Naive B cell (primary cell): ENCODE measurements around the gene ZNF280A. TPM values are rescaled to one million over a fixed set of nuclear protein-coding genes. Genes with fewer than 3 reads are reported as not detected.
"Not testable (repeated sequence)": the region's sequence is repeated elsewhere in the genome, so short reads cannot be mapped to it uniquely, and the experiment has no call there.

ENCODE experiments used
- ATAC-seq, 2 donors: fragments of 150-1000 bp; cut with Tn5 transposase; 2 replicates each; pipeline ENCODE4 v1.10.0; 2021; ENCODE audit warnings: low read depth in 2 of 2, mild to moderate bottlenecking in 2 of 2, moderate library complexity in 2 of 2
- DNase-seq: peaks from one replicate; pipeline ENCODE4 v3.0.0; 2022
- H3K27ac Mint-ChIP-seq, 6 donors: one replicate each; pipeline ENCODE4 v1.8.0; 2020 to 2022; ENCODE audit warnings: mild to moderate bottlenecking in 6 of 6, mixed read lengths in 6 of 6, moderate library complexity in 5 of 6, inconsistent platforms in 2 of 6
- H3K27me3 Mint-ChIP-seq, 3 donors: one replicate each; pipeline ENCODE4 v1.8.0; 2021 to 2022; ENCODE audit warnings: mixed read lengths in 3 of 3, mild to moderate bottlenecking in 1 of 3
- H3K36me3 Mint-ChIP-seq, 2 donors: one replicate each; pipeline ENCODE4 v1.8.0; 2020 to 2022; ENCODE audit warnings: mixed read lengths in 2 of 2, inconsistent platforms in 1 of 2, mild to moderate bottlenecking in 1 of 2
- H3K4me1 Mint-ChIP-seq, 3 donors: one replicate each; pipeline ENCODE4 v1.8.0; 2020 to 2022; ENCODE audit warnings: mixed read lengths in 3 of 3, inconsistent platforms in 1 of 3, mild to moderate bottlenecking in 1 of 3, moderate library complexity in 1 of 3
- H3K4me3 Mint-ChIP-seq, 8 donors: one replicate each; pipeline ENCODE4 v1.8.0; 2020 to 2022; ENCODE audit warnings: mild to moderate bottlenecking in 8 of 8, mixed read lengths in 8 of 8, moderate library complexity in 8 of 8, inconsistent platforms in 2 of 8
- H3K9me3 Mint-ChIP-seq, 7 donors: one replicate each; pipeline ENCODE4 v1.8.0; 2020 to 2022; ENCODE audit warnings: mixed read lengths in 7 of 7, mild to moderate bottlenecking in 5 of 7, inconsistent platforms in 2 of 7, moderate library complexity in 1 of 7
- polyA plus RNA-seq, 6 donors: library from polyadenylated mRNA; unstranded; fragments of 300-500 nt; fragmentation: Illumina TruSeq; gene quantifications; one replicate each; pipeline ENCODE4 v1.2.3, GENCODE V29; 2021; ENCODE audit warnings: low read depth in 6 of 6

ZNF280A gene
- polyA plus RNA-seq, 6 donors from 2014 or later = not detected

DNA sequence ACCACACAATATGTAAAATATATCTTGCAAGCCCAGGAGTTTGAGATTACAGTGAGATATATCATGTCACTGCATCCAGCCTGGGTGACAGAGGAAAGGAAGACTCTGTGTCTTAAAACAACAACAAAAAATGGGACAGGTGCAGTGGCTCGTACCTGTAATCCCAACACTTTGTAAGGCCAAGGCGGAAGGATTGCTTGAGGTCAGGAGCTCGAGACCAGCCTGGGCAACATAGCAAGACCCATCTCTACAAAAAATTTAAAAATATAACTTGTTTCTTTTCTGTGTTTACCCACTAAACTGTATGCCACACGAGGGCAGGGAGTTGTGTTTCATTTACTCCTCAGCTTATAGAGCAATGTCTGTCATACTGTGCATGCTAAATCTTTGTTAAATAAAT is 3.1 kb downstream of the ZNF280A start:
- no peaks in the 10 kb centered on the region for H3K36me3 Mint-ChIP-seq
- peaks cover 19 to 31% (median 28%) of the 10 kb centered on the region in 3 donors for H3K27me3 Mint-ChIP-seq
- no peak overlapping the region for H3K27ac Mint-ChIP-seq
- peaks cover 0 to 3% (median 0%) of the 10 kb centered on the region in 7 donors for H3K9me3 Mint-ChIP-seq
- DNase-seq (no peak), ATAC-seq (no peak)
- peaks cover 0 to 6% (median 0%) of the 10 kb centered on the region in 3 donors for H3K4me1 Mint-ChIP-seq
- no peak overlapping the region for H3K4me3 Mint-ChIP-seq

DNA sequence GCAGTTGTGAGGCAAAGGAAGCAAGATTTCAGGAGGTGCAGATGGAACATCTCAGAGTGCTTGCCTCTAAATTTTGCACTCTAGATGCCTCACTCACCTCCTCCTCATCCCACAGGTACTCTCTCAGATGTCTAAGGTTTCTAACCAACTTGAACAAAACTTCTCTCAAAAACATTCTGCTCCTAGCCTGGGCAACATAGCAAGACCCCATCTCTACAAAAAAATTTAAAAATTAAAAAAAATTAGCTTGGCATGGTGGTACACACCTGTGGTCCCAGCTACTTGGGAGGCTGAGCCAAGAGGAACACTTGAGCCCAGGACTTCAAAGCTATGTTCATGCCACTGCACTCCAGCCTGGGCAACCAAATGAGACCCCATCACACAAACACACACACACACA is 4.2 kb downstream of the ZNF280A start:
- DNase-seq (no peak), ATAC-seq (no peak)
- no peak overlapping the region for H3K4me3 Mint-ChIP-seq
- no peaks in the 10 kb centered on the region for H3K36me3 Mint-ChIP-seq
- H3K9me3 Mint-ChIP-seq = peaks cover 0 to 10% (median 2%) of the 10 kb centered on the region in 7 donors
- peaks cover 0 to 6% (median 0%) of the 10 kb centered on the region in 3 donors for H3K4me1 Mint-ChIP-seq
- no peak overlapping the region for H3K27ac Mint-ChIP-seq
- H3K27me3 Mint-ChIP-seq = peaks cover 19 to 36% (median 28%) of the 10 kb centered on the region in 3 donors

DNA sequence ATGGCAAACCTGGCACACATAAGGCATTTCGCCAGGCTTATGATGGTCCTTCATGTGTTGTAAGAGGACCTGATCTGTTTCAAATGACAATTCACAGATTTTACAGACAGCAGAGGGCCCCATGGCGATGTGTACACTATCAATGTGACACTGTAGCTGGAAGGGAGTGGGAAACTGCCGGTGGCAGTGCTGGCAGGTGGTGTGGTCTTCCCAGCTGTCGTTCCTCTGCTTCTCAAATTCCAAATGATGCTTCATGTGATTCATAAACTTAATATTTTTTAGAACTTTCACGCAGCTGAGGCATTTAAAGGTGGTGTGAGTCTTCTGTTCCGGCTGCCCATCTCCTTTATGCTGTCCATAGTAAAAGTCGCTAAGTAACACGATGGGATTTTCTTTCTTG is 5.6 kb downstream of the ZNF280A start:
- ATAC-seq = not testable (repeated sequence)
- peaks cover 0 to 15% (median 6%) of the 10 kb centered on the region in 7 donors for H3K9me3 Mint-ChIP-seq

DNA sequence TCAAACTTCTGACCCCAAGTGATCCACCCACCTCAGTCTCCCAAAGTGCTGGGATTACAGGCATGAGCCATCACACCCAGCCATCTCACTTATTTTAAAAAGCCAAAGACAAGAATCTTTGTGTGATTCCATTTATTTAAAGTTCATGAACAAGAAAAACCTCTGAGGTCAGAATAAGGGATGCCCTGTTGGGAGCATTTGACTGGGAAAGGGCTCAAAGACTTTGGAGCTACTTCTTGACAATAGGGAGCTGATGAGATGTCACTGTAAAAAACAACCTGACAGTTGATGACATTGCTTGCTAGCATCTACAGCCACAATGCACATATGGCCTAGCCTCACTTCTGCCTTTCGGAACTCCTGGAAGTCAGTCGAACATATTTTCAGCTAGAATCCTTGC is 6.5 kb downstream of the ZNF280A start:
- peaks cover 0 to 9% of the 10 kb centered on the region in 2 donors for H3K36me3 Mint-ChIP-seq

More for the DNA sequence above, 5.6 kb downstream of the ZNF280A start:
- H3K4me1 Mint-ChIP-seq, H3K4me3 Mint-ChIP-seq, H3K27ac Mint-ChIP-seq, DNase-seq, H3K36me3 Mint-ChIP-seq: not testable (repeated sequence)
- peaks cover 19 to 36% (median 28%) of the 10 kb centered on the region in 3 donors for H3K27me3 Mint-ChIP-seq

DNA sequence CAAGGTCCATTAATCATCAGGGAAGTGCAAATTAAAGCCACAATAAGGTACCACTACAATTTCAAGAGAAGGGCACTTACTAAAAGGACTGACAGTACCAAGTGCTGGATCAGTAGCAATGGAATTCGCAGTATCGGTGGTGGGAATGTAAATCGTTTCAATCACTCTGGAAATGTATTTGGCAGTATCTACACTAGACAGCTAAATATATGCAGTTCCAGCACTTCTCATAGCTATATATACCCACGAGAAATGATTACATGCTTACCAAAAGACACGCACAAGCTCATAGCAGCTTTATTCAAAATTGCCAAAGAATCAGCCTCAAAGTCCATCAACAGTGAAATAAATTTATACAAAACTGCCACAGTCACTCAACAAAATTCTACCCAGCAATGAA is 7.1 kb downstream of the ZNF280A start:
- peaks cover 19 to 36% (median 28%) of the 10 kb centered on the region in 3 donors for H3K27me3 Mint-ChIP-seq

More for the DNA sequence above, 6.5 kb downstream of the ZNF280A start:
- no peak overlapping the region for H3K4me3 Mint-ChIP-seq
- peaks cover 3 to 10% (median 3%) of the 10 kb centered on the region in 3 donors for H3K4me1 Mint-ChIP-seq
- no peak for ATAC-seq
- peaks cover 19 to 36% (median 28%) of the 10 kb centered on the region in 3 donors for H3K27me3 Mint-ChIP-seq
- peak overlapping the region in 1 of 6 donors; percentile 22 for H3K27ac Mint-ChIP-seq
- peaks cover 0 to 23% (median 7%) of the 10 kb centered on the region in 7 donors for H3K9me3 Mint-ChIP-seq
- DNase-seq = no peak

DNA sequence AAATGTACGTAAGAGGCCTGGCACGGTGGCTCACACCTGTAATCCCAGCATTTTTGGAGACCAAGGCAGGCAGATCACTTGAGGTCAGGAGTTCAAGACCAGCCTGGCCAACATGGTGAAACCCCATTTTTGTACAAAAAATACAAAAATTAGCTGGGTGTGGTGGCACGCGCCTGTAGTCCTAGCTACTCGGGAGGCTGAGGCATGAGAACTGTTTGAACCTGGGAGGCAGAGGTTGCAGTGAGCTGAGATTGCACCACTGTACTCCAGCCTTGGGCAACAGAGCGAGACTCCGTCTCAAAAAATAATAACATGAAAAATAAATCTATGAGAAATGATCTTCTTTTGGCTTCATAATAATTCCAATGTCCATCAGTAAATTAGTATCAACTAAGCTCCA is 9.2 kb downstream of the ZNF280A start:
- ATAC-seq = not testable (repeated sequence)

More for the DNA sequence above, 7.1 kb downstream of the ZNF280A start:
- H3K27ac Mint-ChIP-seq = no peak overlapping the region
- DNase-seq (no peak), ATAC-seq (no peak)
- H3K4me1 Mint-ChIP-seq = peaks cover 4 to 15% (median 5%) of the 10 kb centered on the region in 3 donors
- peaks cover 0 to 9% of the 10 kb centered on the region in 2 donors for H3K36me3 Mint-ChIP-seq
- H3K9me3 Mint-ChIP-seq = peaks cover 0 to 23% (median 7%) of the 10 kb centered on the region in 7 donors
- no peak overlapping the region for H3K4me3 Mint-ChIP-seq

DNA sequence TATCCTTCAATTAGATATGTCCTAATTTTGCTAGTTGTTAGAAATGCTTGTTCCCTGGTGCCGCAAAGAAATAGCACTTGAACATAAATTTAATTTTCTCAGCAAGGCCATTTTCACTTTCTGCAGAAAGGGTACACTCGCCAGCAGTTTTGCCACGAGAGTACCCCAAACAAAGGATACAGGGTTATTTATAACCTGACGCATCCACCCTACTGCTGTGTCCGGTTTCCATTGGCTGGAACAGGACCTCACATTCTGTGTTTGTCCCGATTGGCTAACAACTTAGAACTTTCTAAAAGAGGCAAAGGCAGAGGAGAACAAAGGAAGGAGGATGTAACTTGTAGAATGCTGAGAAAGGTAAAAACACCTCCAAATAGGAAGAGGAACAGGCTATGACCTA is 10.2 kb downstream of the ZNF280A start:
- peaks cover 5 to 16% (median 6%) of the 10 kb centered on the region in 3 donors for H3K27me3 Mint-ChIP-seq
- H3K4me3 Mint-ChIP-seq = peak overlapping the region in 6 of 8 donors; percentile 0 to 82 (median 38)
- peak overlapping the region in 1 of 6 donors; percentile 69 for H3K27ac Mint-ChIP-seq
- peaks cover 7 to 22% of the 10 kb centered on the region in 2 donors for H3K36me3 Mint-ChIP-seq
- H3K4me1 Mint-ChIP-seq = peaks cover 17 to 22% (median 17%) of the 10 kb centered on the region in 3 donors
- DNase-seq, ATAC-seq: not testable (repeated sequence)
- H3K9me3 Mint-ChIP-seq = peaks cover 0 to 23% (median 7%) of the 10 kb centered on the region in 7 donors

More for the DNA sequence above, 9.2 kb downstream of the ZNF280A start:
- peak overlapping the region in 1 of 8 donors; percentile 63 for H3K4me3 Mint-ChIP-seq
- H3K27ac Mint-ChIP-seq, DNase-seq: not testable (repeated sequence)
- H3K9me3 Mint-ChIP-seq = peaks cover 0 to 23% (median 7%) of the 10 kb centered on the region in 7 donors
- H3K36me3 Mint-ChIP-seq = peaks cover 3 to 17% of the 10 kb centered on the region in 2 donors
- H3K4me1 Mint-ChIP-seq = peaks cover 14 to 22% (median 17%) of the 10 kb centered on the region in 3 donors
- H3K27me3 Mint-ChIP-seq = peaks cover 13 to 25% (median 15%) of the 10 kb centered on the region in 3 donors

DNA sequence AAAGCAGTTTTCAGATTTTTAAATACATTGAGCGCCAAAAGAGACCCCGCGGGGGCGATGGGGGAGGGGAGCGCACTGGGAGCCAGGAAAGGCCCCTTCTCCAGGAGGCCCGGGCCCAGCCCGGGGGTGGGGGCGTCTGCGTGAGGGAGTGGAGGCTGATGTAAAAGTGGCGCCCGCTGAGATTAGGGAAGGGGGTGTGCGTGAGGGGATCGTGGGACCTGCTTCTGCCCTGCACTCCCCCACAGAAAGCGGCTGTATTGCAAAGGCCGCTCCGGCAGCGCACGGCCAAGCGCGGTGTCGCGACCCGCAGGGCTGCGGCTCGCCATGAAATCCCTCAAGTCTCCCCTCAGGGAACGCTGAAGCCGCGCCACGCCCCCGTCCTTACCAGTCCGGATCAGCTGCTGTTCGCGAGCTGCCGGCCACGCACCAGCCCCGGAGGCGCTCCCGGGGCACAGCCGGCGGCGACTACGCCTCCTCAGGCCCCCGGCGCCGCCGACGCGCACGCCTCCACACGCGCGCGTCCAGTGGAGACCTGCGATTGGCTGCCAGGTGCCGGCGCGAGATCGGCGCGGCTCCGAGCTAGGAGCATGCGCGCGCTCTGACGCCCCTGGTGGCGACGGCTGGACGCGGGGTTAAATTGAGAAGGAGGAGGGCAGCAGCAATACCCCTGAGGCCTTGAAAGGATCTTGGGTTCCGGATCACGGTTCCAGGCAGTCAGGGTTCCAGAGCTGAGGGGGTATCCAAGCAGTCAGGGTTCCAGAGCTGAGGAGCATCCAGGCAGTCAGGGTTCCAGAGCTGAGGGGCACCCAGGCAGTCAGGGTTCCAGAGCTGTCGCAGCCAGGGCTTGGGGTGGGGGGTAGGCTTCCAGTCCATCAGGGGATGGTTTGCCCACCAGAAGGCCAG is 11.5 kb downstream of the ZNF280A start, which contains the start of gene ZNF280B:
Gene ZNF280B, minus strand, starts transcription at position 469 of the 903 bp plus-strand sequence. CDS start 19,344 bp downstream, outside the sequence.
- Mint-ChIP-seq H3K4me1 (peaks cover 17 to 22% (median 17%) of the 10 kb centered on the region in 3 donors), H3K9me3 (peaks cover 0 to 23% (median 7%) of the 10 kb centered on the region in 7 donors), H3K36me3 (peaks cover 15 to 30% of the 10 kb centered on the region in 2 donors), H3K27ac (peak within 1 kb of the TSS; percentile 76 to 89 (median 80)), H3K27me3 (peaks cover 0 to 13% (median 5%) of the 10 kb centered on the region in 3 donors), H3K4me3 (peak within 1 kb of the TSS; percentile 82 to 96 (median 89))
- ATAC-seq = peak; percentile 97 to 98
- peak; percentile 82 for DNase-seq

DNA sequence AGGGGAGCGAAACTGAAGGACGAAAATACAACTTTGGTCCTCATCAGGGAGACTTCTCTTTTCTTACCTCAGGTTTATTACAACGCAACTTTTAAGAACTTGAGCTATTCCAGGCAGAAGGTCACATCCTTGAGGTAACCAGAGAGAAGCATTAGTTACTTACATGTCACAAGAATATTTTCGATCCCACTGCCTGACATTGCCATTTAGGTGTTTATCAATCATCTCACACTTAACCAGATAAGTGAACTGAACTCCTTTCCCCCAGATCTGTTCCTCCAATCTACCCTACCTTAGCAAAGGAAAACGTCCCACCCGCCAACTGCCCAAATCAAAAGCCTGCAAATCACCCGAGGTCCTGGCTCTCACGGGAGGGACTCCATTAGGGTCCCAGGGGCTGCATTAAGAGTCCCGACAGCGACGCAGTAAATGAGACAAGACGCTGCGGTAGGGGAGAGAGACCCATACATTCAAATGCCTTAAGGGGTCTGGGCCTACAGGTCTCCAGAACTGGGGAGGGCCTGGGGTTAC is 12.3 kb downstream of the ZNF280A start:
- Mint-ChIP-seq H3K36me3 (peaks cover 22 to 30% of the 10 kb centered on the region in 2 donors), H3K9me3 (peaks cover 0 to 23% (median 7%) of the 10 kb centered on the region in 7 donors), H3K27ac (peak overlapping the region; percentile 24 to 89 (median 78)), H3K4me3 (peak overlapping the region; percentile 82 to 96 (median 89)), H3K4me1 (peaks cover 17 to 22% (median 19%) of the 10 kb centered on the region in 3 donors), H3K27me3 (peaks cover 0 to 13% (median 5%) of the 10 kb centered on the region in 3 donors)
- no peak for DNase-seq
- ATAC-seq = no peak

DNA sequence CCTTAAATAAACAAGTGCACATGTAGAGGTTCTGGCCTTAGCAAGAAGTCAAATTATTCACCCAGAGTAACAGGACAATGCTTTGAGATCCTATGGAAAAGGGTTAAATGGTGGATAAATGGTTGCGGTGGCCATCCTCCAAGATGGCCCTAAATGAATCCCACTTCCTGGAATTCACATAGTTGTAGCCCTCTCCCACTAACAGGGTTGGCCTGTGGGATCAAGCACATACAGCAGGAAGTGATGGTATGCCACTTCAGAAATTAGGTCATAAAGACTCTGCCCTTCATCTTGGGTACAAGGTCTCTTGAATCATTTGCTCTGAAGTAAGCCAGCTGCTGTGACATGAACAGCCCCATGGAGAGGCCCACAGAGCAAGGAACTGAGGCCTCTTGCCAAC is 13.3 kb downstream of the ZNF280A start:
- Mint-ChIP-seq H3K9me3 (peaks cover 0 to 23% (median 7%) of the 10 kb centered on the region in 7 donors), H3K27me3 (peaks cover 0 to 4% (median 0%) of the 10 kb centered on the region in 3 donors), H3K4me3 (peak overlapping the region in 4 of 8 donors; percentile 26 to 96 (median 60)), H3K36me3 (peaks cover 30 to 31% of the 10 kb centered on the region in 2 donors), H3K27ac (peak overlapping the region in 1 of 6 donors; percentile 60), H3K4me1 (peaks cover 16 to 21% (median 19%) of the 10 kb centered on the region in 3 donors)
- no peak for DNase-seq
- no peak for ATAC-seq

DNA sequence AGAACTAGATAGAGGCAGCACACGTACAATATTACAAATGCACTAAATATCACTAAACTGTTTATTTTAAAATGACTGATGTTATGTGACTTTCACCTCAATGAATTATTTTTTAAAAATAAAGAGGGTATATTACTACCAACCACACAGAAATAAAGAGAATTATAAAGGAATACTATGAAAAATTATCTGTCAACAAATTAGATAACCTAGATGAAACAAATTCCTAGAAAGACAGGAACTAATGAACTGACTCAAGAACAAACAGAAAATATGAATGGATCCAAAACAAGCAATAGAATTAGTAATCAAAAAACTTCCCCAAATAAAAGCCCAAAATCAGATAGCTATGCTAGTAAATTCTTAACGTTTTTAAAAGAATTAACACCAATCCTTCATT is 21.8 kb downstream of the ZNF280A start:
- Mint-ChIP-seq H3K27me3 (no peaks in the 10 kb centered on the region), H3K27ac (no peak overlapping the region), H3K4me1 (peaks cover 8 to 10% (median 10%) of the 10 kb centered on the region in 3 donors), H3K36me3 (peaks cover 7 to 27% of the 10 kb centered on the region in 2 donors), H3K4me3 (no peak overlapping the region), H3K9me3 (no peaks in the 10 kb centered on the region)
- no peak for DNase-seq
- no peak for ATAC-seq

DNA sequence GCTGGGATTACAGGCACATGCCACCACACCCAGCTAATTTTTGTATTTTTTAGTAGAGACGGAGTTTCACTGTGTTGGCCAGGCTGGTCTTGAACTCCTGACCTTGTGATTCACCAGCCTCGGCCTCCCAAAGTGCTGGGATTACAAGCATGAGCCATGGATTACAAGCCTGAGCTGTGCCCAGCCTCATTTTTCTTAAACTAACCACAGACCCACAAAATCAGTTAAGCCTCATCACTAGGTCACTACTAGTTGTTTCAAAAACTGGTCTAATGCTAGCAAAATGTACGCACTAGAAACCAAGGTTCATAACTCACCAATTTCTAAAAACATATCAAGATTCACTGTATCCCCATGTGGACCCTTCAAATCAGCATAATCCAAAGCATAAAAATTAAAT is 28.5 kb downstream of the ZNF280A start:
- peaks cover 17 to 22% of the 10 kb centered on the region in 2 donors for H3K36me3 Mint-ChIP-seq
- H3K27ac Mint-ChIP-seq, H3K9me3 Mint-ChIP-seq, H3K27me3 Mint-ChIP-seq, H3K4me1 Mint-ChIP-seq, DNase-seq, ATAC-seq, H3K4me3 Mint-ChIP-seq: not testable (repeated sequence)

DNA sequence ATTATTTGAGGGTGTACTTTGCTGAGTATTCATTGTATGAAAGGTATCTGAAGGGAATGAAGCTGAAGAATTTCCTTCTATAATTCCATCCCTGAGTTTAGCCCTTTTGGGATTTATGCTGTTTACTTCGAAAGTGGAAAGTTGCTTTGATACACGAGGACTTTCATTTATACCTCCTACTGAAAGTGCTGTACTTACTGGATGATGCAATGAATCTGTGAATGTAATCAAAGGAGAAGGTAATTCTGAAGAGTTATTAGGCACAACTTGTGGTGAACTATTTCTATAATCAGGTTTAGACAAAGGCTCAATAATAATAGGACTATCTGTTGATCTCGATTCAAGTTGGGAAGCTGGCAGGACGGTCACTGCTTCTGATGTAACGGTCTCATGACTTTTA is 31.3 kb downstream of the ZNF280A start:
- Mint-ChIP-seq H3K36me3 (peaks cover 23 to 25% of the 10 kb centered on the region in 2 donors), H3K4me3 (no peak overlapping the region), H3K9me3 (no peaks in the 10 kb centered on the region), H3K27ac (peak overlapping the region in 1 of 6 donors; percentile 44), H3K27me3 (no peaks in the 10 kb centered on the region), H3K4me1 (no peaks in the 10 kb centered on the region)
- ATAC-seq = no peak
- DNase-seq = no peak
